Endodermal cell (in vitro differentiated cells): ENCODE measurements around the gene ZRANB3. TPM values are rescaled to one million over a fixed set of nuclear protein-coding genes. Genes with fewer than 3 reads are reported as not detected.

Experiments used
- DNase-seq: peaks from one replicate; pipeline ENCODE4 v3.0.0-alpha.2; 2017
- H3K27ac ChIP-seq: 2 replicates; pipeline ENCODE4 v1.5.1; 2013; ENCODE audit warnings: mild to moderate bottlenecking, low read depth, low read length, moderate library complexity
- H3K27me3 ChIP-seq: 2 replicates; pipeline ENCODE4 v1.6.1; 2013; ENCODE audit warnings: mild to moderate bottlenecking, low read length, moderate library complexity; ENCODE audit not compliant: insufficient read depth, control insufficient read depth, poor library complexity, severe bottlenecking
- H3K36me3 ChIP-seq: 2 replicates; pipeline ENCODE4 v1.7.0; 2013; ENCODE audit warnings: mild to moderate bottlenecking, low read length, moderate library complexity; ENCODE audit not compliant: control insufficient read depth, insufficient read depth
- H3K4me1 ChIP-seq: one replicate; pipeline ENCODE4 v1.7.0; 2013; ENCODE audit warnings: low read length; ENCODE audit not compliant: control insufficient read depth, insufficient read depth
- H3K4me3 ChIP-seq: 2 replicates; pipeline ENCODE4 v1.5.1; 2013; ENCODE audit warnings: mild to moderate bottlenecking, low read length, moderate library complexity
- H3K9ac ChIP-seq: 2 replicates; pipeline ENCODE4 v1.6.1; 2013; ENCODE audit warnings: mild to moderate bottlenecking, low read length, moderate library complexity; ENCODE audit not compliant: poor library complexity, severe bottlenecking; ENCODE audit errors: extremely low read depth
- H3K9me3 ChIP-seq: 2 replicates; pipeline ENCODE4 v1.6.1; 2013; ENCODE audit warnings: mild to moderate bottlenecking, low read length, moderate library complexity; ENCODE audit not compliant: control insufficient read depth
- H3K27ac Mint-ChIP-seq: 2 replicates; pipeline ENCODE4 v1.8.0; 2020; ENCODE audit warnings: mixed read lengths
- H3K27me3 Mint-ChIP-seq: 2 replicates; pipeline ENCODE4 v1.8.0; 2021; ENCODE audit warnings: mild to moderate bottlenecking, mixed read lengths; ENCODE audit not compliant: insufficient read depth
- H3K36me3 Mint-ChIP-seq: 2 replicates; pipeline ENCODE4 v1.8.0; 2020; ENCODE audit warnings: low read depth, mixed read lengths
- H3K4me1 Mint-ChIP-seq: 2 replicates; pipeline ENCODE4 v1.8.0; 2020; ENCODE audit warnings: mixed read lengths
- H3K4me3 Mint-ChIP-seq: 2 replicates; pipeline ENCODE4 v1.8.0; 2020; ENCODE audit warnings: mild to moderate bottlenecking, moderate library complexity, mixed read lengths
- H3K9me3 Mint-ChIP-seq: 2 replicates; pipeline ENCODE4 v1.8.0; 2020; ENCODE audit warnings: mild to moderate bottlenecking, mixed read lengths
- WGBS, 2 experiments: methylation state at CpG; one replicate each; pipeline versions ENCODE4 v1.1.5 to v1.1.7; 2013; ENCODE audit warnings: missing lambda C conversion rate in 2 of 2, mixed read lengths in 1 of 2; ENCODE audit not compliant: insufficient coverage in 1 of 2, insufficient read length in 1 of 2; 5-methylcytosine and 5-hydroxymethylcytosine counted together
- total RNA-seq, 2 donors: library from RNA; stranded (reverse); fragmentation: NEBNext Ultra II Directional in 1 of 2; extraction: Animal tissue kit (Norgen Biotek cat#: 25700) in 1 of 2; gene quantifications; 2 replicates in 1 of 2; 3 replicates in 1 of 2; pipeline ENCODE4 v1.2.1, GENCODE V29; 2021
- TF ChIP-seq, protein P1 (sequence below): fragments of 200-600 bp; sonication (generic); conservative IDR thresholded peaks from 2 replicates; pipeline ENCODE4 v1.5.0; 2021; ENCODE audit warnings: antibody characterized with exemption, mild to moderate bottlenecking

Gene ZRANB3
- total RNA-seq, 2 donors from 2014 or later, result 17.2 to 20.7 TPM

DNA sequence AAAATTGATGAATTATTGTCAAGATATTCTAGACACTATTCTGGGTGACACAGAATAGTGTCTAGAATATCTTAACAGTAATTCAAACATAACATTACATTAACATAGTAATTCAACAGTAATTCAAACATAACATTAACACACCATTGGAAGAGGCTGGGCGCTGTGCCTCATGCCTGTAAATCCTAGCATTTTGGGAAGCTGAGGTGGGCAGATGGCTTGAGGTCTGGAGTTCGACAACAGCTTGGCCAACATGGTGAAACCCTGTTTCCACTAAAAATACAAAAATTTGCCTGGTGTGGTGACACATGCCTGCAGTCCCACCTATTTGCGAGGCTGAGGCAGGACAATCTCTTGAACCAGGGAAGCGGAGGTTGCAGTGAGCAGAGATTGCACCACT, 195.8 kb downstream of the ZRANB3 start:
- no peaks in the 10 kb centered on the region for H3K4me1 Mint-ChIP-seq
- no peaks in the 10 kb centered on the region for H3K27me3 Mint-ChIP-seq
- Histone ChIP-seq H3K36me3 (no peaks in the 10 kb centered on the region), H3K27me3 (no peaks in the 10 kb centered on the region), H3K27ac (no peak overlapping the region), H3K9me3 (no peaks in the 10 kb centered on the region), H3K4me1 (no peaks in the 10 kb centered on the region), H3K9ac (no peak overlapping the region), H3K4me3 (no peak overlapping the region)
- 96 to 97% methylated on average over 4 of the region's 4 CpGs for WGBS, 2 experiments
- TF ChIP-seq, protein P1, sequence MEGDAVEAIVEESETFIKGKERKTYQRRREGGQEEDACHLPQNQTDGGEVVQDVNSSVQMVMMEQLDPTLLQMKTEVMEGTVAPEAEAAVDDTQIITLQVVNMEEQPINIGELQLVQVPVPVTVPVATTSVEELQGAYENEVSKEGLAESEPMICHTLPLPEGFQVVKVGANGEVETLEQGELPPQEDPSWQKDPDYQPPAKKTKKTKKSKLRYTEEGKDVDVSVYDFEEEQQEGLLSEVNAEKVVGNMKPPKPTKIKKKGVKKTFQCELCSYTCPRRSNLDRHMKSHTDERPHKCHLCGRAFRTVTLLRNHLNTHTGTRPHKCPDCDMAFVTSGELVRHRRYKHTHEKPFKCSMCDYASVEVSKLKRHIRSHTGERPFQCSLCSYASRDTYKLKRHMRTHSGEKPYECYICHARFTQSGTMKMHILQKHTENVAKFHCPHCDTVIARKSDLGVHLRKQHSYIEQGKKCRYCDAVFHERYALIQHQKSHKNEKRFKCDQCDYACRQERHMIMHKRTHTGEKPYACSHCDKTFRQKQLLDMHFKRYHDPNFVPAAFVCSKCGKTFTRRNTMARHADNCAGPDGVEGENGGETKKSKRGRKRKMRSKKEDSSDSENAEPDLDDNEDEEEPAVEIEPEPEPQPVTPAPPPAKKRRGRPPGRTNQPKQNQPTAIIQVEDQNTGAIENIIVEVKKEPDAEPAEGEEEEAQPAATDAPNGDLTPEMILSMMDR, result no peak
- no peak overlapping the region for H3K4me3 Mint-ChIP-seq
- H3K27ac Mint-ChIP-seq, result no peak overlapping the region
- H3K9me3 Mint-ChIP-seq, result peaks cover 13% of the 10 kb centered on the region
- H3K36me3 Mint-ChIP-seq, result peaks cover 9% of the 10 kb centered on the region
- no peak for DNase-seq

DNA sequence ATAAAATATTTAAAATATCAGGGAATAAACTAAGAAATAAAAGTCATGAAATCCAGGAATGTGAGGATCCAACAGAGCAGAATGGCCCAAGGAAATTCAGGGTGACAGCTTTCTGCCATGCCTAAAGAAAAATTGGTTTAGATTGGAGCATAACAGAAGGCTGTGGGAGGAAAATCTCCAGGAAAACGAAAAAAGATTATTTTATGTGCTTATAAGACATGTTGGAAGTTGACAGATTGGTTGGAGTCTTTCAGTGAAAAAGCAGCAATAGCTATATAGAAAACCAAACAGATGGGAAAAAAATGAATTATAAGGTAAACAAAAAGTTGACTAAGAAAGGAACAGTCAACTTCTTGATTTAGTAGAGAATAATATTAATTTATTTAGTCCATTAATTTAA, 203.9 kb downstream of the ZRANB3 start:
- Mint-ChIP-seq H3K27ac (no peak overlapping the region), H3K9me3 (peaks cover 47% of the 10 kb centered on the region), H3K27me3 (no peaks in the 10 kb centered on the region), H3K4me3 (no peak overlapping the region), H3K36me3 (peaks cover 9% of the 10 kb centered on the region), H3K4me1 (no peaks in the 10 kb centered on the region)
- DNase-seq, result no peak
- TF ChIP-seq, protein P1, result no peak
- H3K9ac ChIP-seq, result no peak overlapping the region
- H3K36me3 ChIP-seq, result no peaks in the 10 kb centered on the region
- H3K4me1 ChIP-seq, result no peaks in the 10 kb centered on the region
- WGBS, 2 experiments, result 82 to 83% methylated on average over 1 of the region's 1 CpG
- H3K27ac ChIP-seq, result no peak overlapping the region
- H3K4me3 ChIP-seq, result no peak overlapping the region
- H3K9me3 ChIP-seq, result no peaks in the 10 kb centered on the region
- H3K27me3 ChIP-seq, result no peaks in the 10 kb centered on the region

DNA sequence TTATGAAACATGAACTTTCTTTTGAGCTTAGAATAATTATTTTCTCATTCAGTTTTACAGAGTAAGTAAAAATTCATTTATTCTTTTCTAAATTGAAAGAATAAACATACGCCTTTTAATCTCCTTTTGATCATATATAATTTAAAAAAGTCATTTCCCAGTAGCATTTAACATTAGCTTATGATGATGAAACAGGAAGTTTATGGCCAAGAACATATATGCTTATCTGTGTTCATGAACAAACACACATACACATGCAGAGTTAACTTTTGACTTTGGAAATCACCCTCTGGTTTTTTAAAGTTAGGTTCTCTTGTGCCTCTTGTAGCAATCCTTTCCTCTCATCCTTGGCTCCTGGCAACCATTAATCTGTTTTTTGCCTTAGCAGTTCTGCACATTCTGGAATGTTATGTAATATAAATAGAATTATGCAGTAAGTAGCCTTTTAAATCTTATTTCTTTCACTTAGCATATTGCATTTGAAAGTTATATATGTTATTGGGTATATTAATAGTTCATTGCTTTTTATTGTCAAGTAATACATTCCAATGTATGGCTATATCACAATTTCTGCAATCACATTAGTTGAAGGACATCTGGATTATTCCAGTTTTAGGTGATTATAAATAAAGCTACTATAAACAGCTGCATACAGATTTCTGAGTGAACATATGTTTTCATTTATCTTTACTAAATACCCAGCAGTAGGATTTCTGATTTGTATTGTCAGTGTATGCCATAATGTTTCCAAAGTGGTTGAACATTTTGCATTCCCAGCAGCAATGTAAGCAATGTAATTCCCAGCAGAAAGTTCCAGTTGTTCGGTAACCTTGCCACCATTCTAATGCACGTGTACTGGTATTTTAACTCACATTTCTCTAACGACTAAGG, 210.3 kb downstream of the ZRANB3 start:
- no peaks in the 10 kb centered on the region for H3K36me3 ChIP-seq
- no peaks in the 10 kb centered on the region for H3K27me3 Mint-ChIP-seq
- WGBS, 2 experiments, result 91 to 97% methylated on average over 3 of the region's 4 CpGs

More for the DNA sequence above, 210.3 kb downstream of the ZRANB3 start:
- Mint-ChIP-seq H3K4me1 (no peaks in the 10 kb centered on the region), H3K9me3 (peaks cover 7% of the 10 kb centered on the region), H3K36me3 (no peaks in the 10 kb centered on the region), H3K27ac (no peak overlapping the region), H3K4me3 (no peak overlapping the region)
- Histone ChIP-seq H3K9me3 (no peaks in the 10 kb centered on the region), H3K27me3 (no peaks in the 10 kb centered on the region), H3K4me3 (no peak overlapping the region), H3K4me1 (no peaks in the 10 kb centered on the region), H3K9ac (no peak overlapping the region), H3K27ac (no peak overlapping the region)
- no peak for DNase-seq
- TF ChIP-seq, protein P1, result no peak
